ENCODE results near the gene ADAMTSL1.

Gene ADAMTSL1

GRCh38 chr9:18585996-18586395, 112.0 kb downstream of the ADAMTSL1 start:
- TF ChIP-seq CTCF (conservative IDR thresholded peaks at IDR 0.05; ENCODE audit: low read depth, low read length) = no peak
- no peak for DNase-seq (ENCODE audit: low read depth)
- H3K4me3 ChIP-seq (ENCODE audit: low read length) = no peak overlapping the region

DNA sequence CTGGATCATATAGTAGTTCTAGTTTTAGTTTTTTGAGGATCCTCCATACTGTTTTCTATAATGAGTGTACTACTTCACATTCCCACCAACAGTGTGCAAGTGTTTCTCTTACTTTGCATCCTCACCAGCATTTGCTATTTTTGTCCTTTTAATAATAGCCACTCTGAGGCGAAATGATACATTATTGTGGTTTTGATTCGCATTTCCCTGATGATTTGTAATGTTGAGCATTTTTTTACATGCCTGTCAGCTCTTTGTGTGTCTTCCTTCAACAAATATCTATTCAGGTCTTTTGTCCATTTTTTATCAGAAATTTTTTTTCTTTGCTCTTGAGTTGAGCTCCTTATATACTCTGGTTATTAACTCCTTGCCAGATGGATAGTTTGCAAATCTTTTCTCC, 114.0 kb downstream of the ADAMTSL1 start:
- no peak overlapping the region for H3K4me3 ChIP-seq (ENCODE audit: low read length)
- TF ChIP-seq CTCF (conservative IDR thresholded peaks at IDR 0.05; ENCODE audit: low read depth, low read length) = no peak
- DNase-seq (ENCODE audit: low read depth) = no peak

- DNase-seq (ENCODE audit: low read depth) = no peak
- H3K4me3 ChIP-seq (ENCODE audit: low read length) = no peak overlapping the region
These were observed 117.3 kb downstream of the ADAMTSL1 start for GRCh38 chr9:18591261-18591660.

DNA sequence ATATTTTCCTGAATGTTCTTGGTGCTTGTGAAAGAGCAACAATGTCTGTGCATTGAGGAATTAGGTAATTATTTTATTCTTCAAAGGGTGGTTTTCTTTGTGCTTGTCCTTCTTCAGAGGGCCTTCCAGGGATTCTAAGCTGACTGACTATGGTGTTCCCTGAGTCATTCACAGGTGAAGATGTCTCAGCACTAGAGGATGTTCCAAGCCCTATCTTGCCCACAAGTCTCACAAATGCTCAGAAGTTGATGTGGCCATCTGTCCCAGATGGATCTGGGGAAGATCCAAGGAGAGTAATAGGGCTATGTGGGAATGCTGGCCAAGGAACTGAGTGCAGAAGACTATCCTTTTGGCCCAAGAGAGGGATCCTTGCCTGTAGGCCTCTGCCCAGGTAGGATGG, 120.9 kb downstream of the ADAMTSL1 start:
- TF ChIP-seq CTCF (conservative IDR thresholded peaks at IDR 0.05; ENCODE audit: low read depth, low read length) = no peak
- H3K4me3 ChIP-seq (ENCODE audit: low read length) = no peak overlapping the region
- no peak for DNase-seq (ENCODE audit: low read depth)

More at GRCh38 chr9:18591261-18591660, 117.3 kb downstream of the ADAMTSL1 start:
- TF ChIP-seq CTCF (conservative IDR thresholded peaks at IDR 0.05; ENCODE audit: low read depth, low read length) = no peak

GRCh38 chr9:18595597-18595996, 121.6 kb downstream of the ADAMTSL1 start:
- TF ChIP-seq CTCF (conservative IDR thresholded peaks at IDR 0.05; ENCODE audit: low read depth, low read length) = no peak
- no peak for DNase-seq (ENCODE audit: low read depth)
- H3K4me3 ChIP-seq (ENCODE audit: low read length) = no peak overlapping the region

DNA sequence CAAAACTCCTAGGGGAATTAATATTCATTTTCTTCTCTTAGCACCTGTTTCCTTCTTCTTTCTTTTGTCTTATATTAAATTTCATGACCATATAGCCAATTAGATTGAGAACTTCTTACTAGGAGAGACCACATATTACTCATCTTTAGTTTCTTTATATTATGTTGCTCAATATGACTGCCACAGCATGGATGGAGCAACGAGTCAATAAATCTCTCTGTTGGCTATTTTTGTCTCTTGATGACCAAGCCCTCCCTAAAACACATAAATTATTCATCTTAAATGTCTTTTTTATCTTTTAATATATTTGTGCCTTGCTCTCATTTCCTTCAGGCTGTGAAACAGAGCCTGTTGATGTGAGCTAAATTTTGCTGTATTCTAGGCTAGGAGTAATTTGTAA, 123.0 kb downstream of the ADAMTSL1 start:
- DNase-seq (ENCODE audit: low read depth) = no peak

More for the DNA sequence above, 123.0 kb downstream of the ADAMTSL1 start:
- H3K4me3 ChIP-seq (ENCODE audit: low read length) = no peak overlapping the region
- TF ChIP-seq CTCF (conservative IDR thresholded peaks at IDR 0.05; ENCODE audit: low read depth, low read length) = no peak
